Heart left ventricle (tissue), 13 donors: ENCODE measurements around the gene CATSPER2.
"Not testable (repeated sequence)": the region's sequence is repeated elsewhere in the genome, so short reads cannot be mapped to it uniquely, and the experiment has no call there.

Experiments used
- CTCF ChIP-seq, 12 donors: fragments of 200-600 bp; sonication (generic) in 4 of 12; IDR thresholded peaks; one replicate each; pipeline versions ENCODE4 v1.5.0 to v1.8.0; 2018 to 2022; ENCODE audit warnings: antibody characterized with exemption in 12 of 12, mild to moderate bottlenecking in 5 of 12
- POLR2A ChIP-seq, 2 donors: fragments of 450-650 bp; IDR thresholded peaks; one replicate each; pipeline ENCODE4 v1.6.1; 2017; ENCODE audit warnings: antibody characterized with exemption in 2 of 2, mild to moderate bottlenecking in 2 of 2, moderate library complexity in 2 of 2
- donor health status: ischemic (EF 13 %, LVEDD 7.1; RV severe dilation, severe dysfunction).
- donor health status: DM: no; HTN: yes; CAD: no.
- donor health status: DM: no; HTN: no; CAD: no.
- donor health status: ischemic (EF 25% LVEDD 6.9; RV normal size, moderate dysfunction).
- donor health status: ischemic (EF 25% LVEDD 5.7; RV mildly dilated, moderate dysfunction).
- donor health status: ischemic (EF 35%, LVEDD 5.7; RV mildly dilated, moderate dysfunction).
- donor health status: nonischemic (EF 11% LVEDD 7.7; RV severe dilation, severe dysfunction).
- donor health status: DM: yes; HTN: yes; CAD: no.
- donor health status: PGD.
- donor health status: ischemic (EF 29% LVEDD 5.4; RV normal size, mild dysfunction).
- donor health status: nonischemic (EF 23%, LVEDD 6.1; RV moderate dilation, normal function).

GRCh38 chr15:43693148-43694022 is 44.7 kb upstream of the CATSPER2 start, which contains the start of gene CKMT1A:
- TF ChIP-seq POLR2A, CTCF (IDR thresholded peaks at IDR 0.05): not testable (repeated sequence)
